Uterus (tissue), 4 donors: ENCODE data around the gene YWHAH. TPM values are rescaled to one million over a fixed set of nuclear protein-coding genes. Genes with fewer than 3 reads are reported as not detected.

Experiments used
- DNase-seq, 2 donors: peaks; one replicate each; pipeline ENCODE4 v3.0.0-alpha.2; 2019 to 2020
- H3K27ac ChIP-seq, 2 donors: fragments of 200-600 bp; sonication (generic); 1 replicate in 1 of 2; 2 replicates in 1 of 2; pipeline ENCODE4 v1.5.1; 2016 to 2018
- H3K27me3 ChIP-seq, 2 donors: fragments of 200-600 bp; sonication (generic); one replicate each; pipeline ENCODE4 v1.5.1; 2018 to 2019; ENCODE audit warnings: control low read depth in 1 of 2
- H3K36me3 ChIP-seq, 2 donors: fragments of 200-600 bp; sonication (generic); one replicate each; pipeline ENCODE4 v1.5.1; 2019; ENCODE audit warnings: control low read depth in 1 of 2
- H3K4me1 ChIP-seq, 2 donors: fragments of 200-600 bp; sonication (generic); one replicate each; pipeline ENCODE4 v1.5.1; 2018 to 2019; ENCODE audit warnings: control low read depth in 1 of 2
- H3K4me3 ChIP-seq, 2 donors: fragments of 200-600 bp; sonication (generic); 1 replicate in 1 of 2; 2 replicates in 1 of 2; pipeline ENCODE4 v1.5.1; 2018 to 2019; ENCODE audit warnings: mild to moderate bottlenecking in 1 of 2
- H3K9me3 ChIP-seq, 2 donors: fragments of 200-600 bp; sonication (generic); one replicate each; pipeline ENCODE4 v1.5.1; 2019; ENCODE audit warnings: control low read depth in 1 of 2
- POLR2A ChIP-seq, 2 donors: fragments of 450-650 bp; IDR thresholded peaks; one replicate each; pipeline ENCODE4 v1.6.1; 2016; ENCODE audit warnings: antibody characterized with exemption in 2 of 2, mild to moderate bottlenecking in 1 of 2, moderate library complexity in 1 of 2
- intact Hi-C: fragments of 100-400 bp; cut with DNase I; formaldehyde crosslinking; loops from one replicate; pipeline ENCODE4 v1.15.1; 2023; ENCODE audit warnings: low total_unique reads
- total RNA-seq, 4 donors: library from RNA; depleted of rRNA in 3 of 4; stranded (reverse); fragments of >200 nt in 3 of 4; gene quantifications; one replicate each; pipeline versions ENCODE4 v1.1.0 to v1.2.4, GENCODE V29; 2014 to 2023
- TF ChIP-seq, protein P1 (sequence below), 4 experiments: fragments of 200-600 bp in 2 of 4; fragments of 450-650 bp in 2 of 4; sonication (generic) in 2 of 4; IDR thresholded peaks; one replicate each; pipeline ENCODE4 v1.5.1; 2016 to 2019; ENCODE audit warnings: antibody characterized with exemption in 4 of 4, mild to moderate bottlenecking in 2 of 4, moderate library complexity in 1 of 4
- donor health status: DM: yes; HTN: yes; CAD: no.

YWHAH gene
- total RNA-seq, 4 donors from 2014 or later: 37.1 to 209 (median 101) TPM

DNA sequence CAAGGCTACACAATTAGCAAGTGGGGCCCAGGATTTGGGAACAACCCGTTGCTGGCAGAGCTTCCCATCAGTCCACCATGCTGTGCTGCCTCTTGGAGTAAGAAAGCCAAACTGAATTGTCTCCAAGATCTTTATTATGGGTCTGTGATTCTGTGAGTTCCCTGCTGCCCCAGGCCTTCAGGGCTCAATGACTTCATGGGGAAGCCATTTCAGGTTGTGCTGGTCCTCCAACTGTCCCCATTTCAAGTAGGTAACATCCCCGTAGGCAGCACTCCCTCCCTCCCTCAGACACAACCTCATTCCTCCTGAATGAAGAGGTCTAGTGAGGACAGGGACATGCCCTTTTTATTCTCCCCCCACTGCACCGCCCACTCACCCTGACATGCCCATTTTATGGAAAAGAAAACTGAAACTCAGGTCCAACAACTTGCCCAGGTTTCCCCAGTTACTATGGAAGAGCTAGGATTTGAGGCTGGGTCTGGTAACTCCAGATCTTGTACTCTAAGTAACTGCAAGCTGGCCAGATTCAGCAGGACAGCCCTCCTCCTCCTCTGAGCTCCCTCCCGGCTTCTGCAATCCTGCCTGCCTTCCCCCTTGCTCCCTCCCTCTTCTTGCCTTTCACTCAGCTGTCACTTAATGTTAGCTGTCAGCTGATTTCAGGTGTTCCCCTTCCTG lies 8.2 kb upstream of the YWHAH start:
- intact Hi-C loops: no loop called here

DNA sequence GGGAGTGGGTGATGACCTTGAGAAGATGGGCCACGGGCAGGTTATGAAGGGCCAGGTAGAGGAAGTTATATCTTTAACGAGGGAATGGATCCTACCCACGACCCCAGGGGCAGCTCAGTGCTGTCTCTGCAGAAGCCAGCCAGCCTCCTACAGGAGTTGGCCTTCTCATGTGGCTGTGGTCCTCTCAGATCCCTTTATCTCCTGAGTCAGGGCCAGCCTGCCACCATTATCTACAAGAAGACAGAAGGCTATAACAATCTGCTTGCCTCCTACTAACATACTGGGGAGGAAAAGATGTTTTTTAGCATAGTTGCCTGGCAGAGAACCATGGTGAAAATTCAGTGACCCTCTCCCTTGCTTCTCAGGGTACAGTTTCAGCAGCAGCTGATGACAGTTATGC lies 7.0 kb upstream of the YWHAH start:
- DNase-seq: no peak
- H3K36me3 ChIP-seq: no peaks in the 10 kb centered on the region
- H3K27me3 ChIP-seq: no peaks in the 10 kb centered on the region
- TF ChIP-seq, protein P1, sequence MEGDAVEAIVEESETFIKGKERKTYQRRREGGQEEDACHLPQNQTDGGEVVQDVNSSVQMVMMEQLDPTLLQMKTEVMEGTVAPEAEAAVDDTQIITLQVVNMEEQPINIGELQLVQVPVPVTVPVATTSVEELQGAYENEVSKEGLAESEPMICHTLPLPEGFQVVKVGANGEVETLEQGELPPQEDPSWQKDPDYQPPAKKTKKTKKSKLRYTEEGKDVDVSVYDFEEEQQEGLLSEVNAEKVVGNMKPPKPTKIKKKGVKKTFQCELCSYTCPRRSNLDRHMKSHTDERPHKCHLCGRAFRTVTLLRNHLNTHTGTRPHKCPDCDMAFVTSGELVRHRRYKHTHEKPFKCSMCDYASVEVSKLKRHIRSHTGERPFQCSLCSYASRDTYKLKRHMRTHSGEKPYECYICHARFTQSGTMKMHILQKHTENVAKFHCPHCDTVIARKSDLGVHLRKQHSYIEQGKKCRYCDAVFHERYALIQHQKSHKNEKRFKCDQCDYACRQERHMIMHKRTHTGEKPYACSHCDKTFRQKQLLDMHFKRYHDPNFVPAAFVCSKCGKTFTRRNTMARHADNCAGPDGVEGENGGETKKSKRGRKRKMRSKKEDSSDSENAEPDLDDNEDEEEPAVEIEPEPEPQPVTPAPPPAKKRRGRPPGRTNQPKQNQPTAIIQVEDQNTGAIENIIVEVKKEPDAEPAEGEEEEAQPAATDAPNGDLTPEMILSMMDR (IDR thresholded peaks at IDR 0.05): no peak
- TF ChIP-seq POLR2A (IDR thresholded peaks at IDR 0.05): no peak
- H3K4me3 ChIP-seq: no peak overlapping the region
- intact Hi-C loops: no loop called here
- no peak overlapping the region for H3K27ac ChIP-seq
- H3K9me3 ChIP-seq: no peaks in the 10 kb centered on the region
- H3K4me1 ChIP-seq: no peaks in the 10 kb centered on the region

More for the DNA sequence above, 8.2 kb upstream of the YWHAH start:
- Histone ChIP-seq H3K4me3 (no peak overlapping the region), H3K9me3 (no peaks in the 10 kb centered on the region), H3K36me3 (no peaks in the 10 kb centered on the region), H3K27me3 (no peaks in the 10 kb centered on the region), H3K4me1 (no peaks in the 10 kb centered on the region), H3K27ac (no peak overlapping the region)
- TF ChIP-seq POLR2A (IDR thresholded peaks at IDR 0.05): no peak
- TF ChIP-seq, protein P1 (IDR thresholded peaks at IDR 0.05): no peak
- no peak for DNase-seq

DNA sequence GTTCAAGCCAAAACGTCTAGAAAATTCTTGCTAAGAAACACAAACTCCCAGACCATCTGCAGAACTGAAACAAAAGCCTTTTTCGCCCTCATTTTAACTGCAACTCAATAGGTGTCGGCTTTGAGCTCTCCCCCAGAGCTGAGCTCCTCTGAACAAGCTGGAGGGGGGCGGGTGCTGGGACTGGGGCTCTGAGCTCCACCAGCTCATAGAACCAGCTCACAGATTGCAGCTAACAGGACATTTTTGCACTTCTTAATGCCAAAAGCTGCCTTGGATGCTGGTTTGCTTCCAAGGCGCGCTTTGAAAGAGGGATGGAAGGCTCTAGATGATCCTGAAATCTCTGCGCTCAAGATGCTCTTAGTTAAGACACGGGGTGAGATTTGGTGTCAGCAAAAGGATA lies 6.0 kb upstream of the YWHAH start:
- intact Hi-C loops: no loop called here
- no peaks in the 10 kb centered on the region for H3K4me1 ChIP-seq
- DNase-seq: no peak
- no peaks in the 10 kb centered on the region for H3K36me3 ChIP-seq
- no peak overlapping the region for H3K4me3 ChIP-seq
- H3K9me3 ChIP-seq: no peaks in the 10 kb centered on the region
- H3K27me3 ChIP-seq: no peaks in the 10 kb centered on the region
- no peak overlapping the region for H3K27ac ChIP-seq
- no peak for TF ChIP-seq POLR2A (IDR thresholded peaks at IDR 0.05)
- TF ChIP-seq, protein P1 (IDR thresholded peaks at IDR 0.05): no peak

DNA sequence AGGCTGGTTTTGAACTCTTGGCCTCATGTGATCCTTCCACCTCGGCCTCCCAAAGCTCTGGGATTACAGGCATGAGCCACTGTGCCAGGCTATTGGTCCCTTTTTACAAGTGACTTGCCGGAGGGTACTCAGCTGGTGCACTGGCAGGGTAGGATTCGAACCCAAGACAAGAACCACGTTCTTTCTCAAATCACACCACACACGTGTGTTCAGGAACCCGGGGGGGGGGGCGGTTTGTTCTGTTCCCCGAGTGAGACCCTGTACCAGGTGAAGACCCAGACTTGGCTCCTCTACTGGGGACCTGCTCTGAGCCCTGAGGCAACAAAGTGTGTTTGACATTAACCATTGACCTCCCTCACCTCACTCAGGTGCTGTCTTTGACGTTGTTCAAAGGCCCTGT lies 3.8 kb upstream of the YWHAH start:
- Histone ChIP-seq H3K4me1 (no peaks in the 10 kb centered on the region), H3K4me3 (no peak overlapping the region), H3K9me3 (no peaks in the 10 kb centered on the region), H3K27ac (no peak overlapping the region), H3K36me3 (no peaks in the 10 kb centered on the region), H3K27me3 (no peaks in the 10 kb centered on the region)
- DNase-seq: no peak
- intact Hi-C loops: no loop called here
- TF ChIP-seq POLR2A (IDR thresholded peaks at IDR 0.05): no peak
- TF ChIP-seq, protein P1 (IDR thresholded peaks at IDR 0.05): no peak

DNA sequence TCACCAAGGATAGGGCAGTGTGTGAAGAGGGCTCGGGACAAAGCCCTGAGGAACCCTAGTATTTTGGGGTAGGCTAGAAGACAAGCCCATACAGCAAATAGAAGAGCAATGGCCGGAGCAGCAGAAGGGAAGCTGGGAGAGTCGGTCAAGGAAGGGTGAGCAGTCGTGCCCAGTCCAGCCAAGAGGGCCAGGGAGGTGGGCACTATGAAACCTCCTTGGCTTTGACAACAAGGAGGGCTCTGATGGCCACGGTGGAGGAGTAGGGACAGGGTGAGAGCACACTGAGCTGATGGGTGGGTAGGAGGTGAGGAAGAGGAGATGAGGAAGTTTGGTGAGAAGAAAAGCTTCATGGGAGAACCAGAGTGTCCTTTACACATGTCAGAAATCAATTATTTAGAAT lies 2.2 kb upstream of the YWHAH start:
- Histone ChIP-seq H3K9me3 (no peaks in the 10 kb centered on the region), H3K27ac (no peak overlapping the region), H3K36me3 (no peaks in the 10 kb centered on the region), H3K27me3 (no peaks in the 10 kb centered on the region), H3K4me3 (no peak overlapping the region), H3K4me1 (no peaks in the 10 kb centered on the region)
- intact Hi-C loops: no loop called here
- TF ChIP-seq POLR2A (IDR thresholded peaks at IDR 0.05): no peak
- TF ChIP-seq, protein P1 (IDR thresholded peaks at IDR 0.05): no peak
- DNase-seq: no peak
